ENCODE data around the gene MAPT.

- TF ChIP-seq CTCF (IDR thresholded peaks at IDR 0.05) (peak; percentile 54), EZH2 (IDR thresholded peaks at IDR 0.05) (no peak), EZH2phosphoT487 (IDR thresholded peaks at IDR 0.05) (no peak)
Measured at GRCh38 chr17:45889579-45889978, 4.8 kb upstream of the MAPT start.
